ENCODE data around the gene ZBTB24.

- TF ChIP-seq CREB1 (IDR thresholded peaks at IDR 0.05; ENCODE audit: low read depth): no peak
- no peak for TF ChIP-seq CEBPB (IDR thresholded peaks at IDR 0.05)
- no peak for TF ChIP-seq FOXM1 (IDR thresholded peaks at IDR 0.05; ENCODE audit: borderline replicate concordance, low read depth)
- TF ChIP-seq, protein P1, sequence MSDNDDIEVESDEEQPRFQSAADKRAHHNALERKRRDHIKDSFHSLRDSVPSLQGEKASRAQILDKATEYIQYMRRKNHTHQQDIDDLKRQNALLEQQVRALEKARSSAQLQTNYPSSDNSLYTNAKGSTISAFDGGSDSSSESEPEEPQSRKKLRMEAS (IDR thresholded peaks at IDR 0.05): no peak
- TF ChIP-seq REST (IDR thresholded peaks at IDR 0.05; ENCODE audit: low read depth): no peak
- TF ChIP-seq EGR1 (IDR thresholded peaks at IDR 0.05): no peak
These were observed 13.3 kb downstream of the ZBTB24 start for GRCh38 chr6:109469591-109470189.
